Ovary (tissue), 3 donors: ENCODE measurements around the gene MAP3K10.

ENCODE experiments used
- POLR2A ChIP-seq: fragments of 450-650 bp; IDR thresholded peaks from one replicate; pipeline ENCODE4 v1.6.1; 2017; ENCODE audit warnings: antibody characterized with exemption, mild to moderate bottlenecking, moderate library complexity
- TF ChIP-seq, protein P1 (sequence below), 3 donors: fragments of 450-650 bp in 2 of 3; fragments of 200-600 bp in 1 of 3; IDR thresholded peaks; one replicate each; pipeline versions ENCODE4 v1.5.1 to v1.8.0; 2016 to 2022; ENCODE audit warnings: antibody characterized with exemption in 3 of 3, mild to moderate bottlenecking in 1 of 3
- donor health status: DM: no; HTN: no; CAD: no.

GRCh38 chr19:40228863-40229262 is 37.6 kb downstream of the MAP3K10 start:
- TF ChIP-seq, protein P1, sequence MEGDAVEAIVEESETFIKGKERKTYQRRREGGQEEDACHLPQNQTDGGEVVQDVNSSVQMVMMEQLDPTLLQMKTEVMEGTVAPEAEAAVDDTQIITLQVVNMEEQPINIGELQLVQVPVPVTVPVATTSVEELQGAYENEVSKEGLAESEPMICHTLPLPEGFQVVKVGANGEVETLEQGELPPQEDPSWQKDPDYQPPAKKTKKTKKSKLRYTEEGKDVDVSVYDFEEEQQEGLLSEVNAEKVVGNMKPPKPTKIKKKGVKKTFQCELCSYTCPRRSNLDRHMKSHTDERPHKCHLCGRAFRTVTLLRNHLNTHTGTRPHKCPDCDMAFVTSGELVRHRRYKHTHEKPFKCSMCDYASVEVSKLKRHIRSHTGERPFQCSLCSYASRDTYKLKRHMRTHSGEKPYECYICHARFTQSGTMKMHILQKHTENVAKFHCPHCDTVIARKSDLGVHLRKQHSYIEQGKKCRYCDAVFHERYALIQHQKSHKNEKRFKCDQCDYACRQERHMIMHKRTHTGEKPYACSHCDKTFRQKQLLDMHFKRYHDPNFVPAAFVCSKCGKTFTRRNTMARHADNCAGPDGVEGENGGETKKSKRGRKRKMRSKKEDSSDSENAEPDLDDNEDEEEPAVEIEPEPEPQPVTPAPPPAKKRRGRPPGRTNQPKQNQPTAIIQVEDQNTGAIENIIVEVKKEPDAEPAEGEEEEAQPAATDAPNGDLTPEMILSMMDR (IDR thresholded peaks at IDR 0.05) = no peak
- no peak for TF ChIP-seq POLR2A
